ENCODE results near the gene FKBP14.

GRCh38 chr7:30032310-30033125 is 6.0 kb upstream of the FKBP14 start:
- TF ChIP-seq CTCF (IDR thresholded peaks at IDR 0.05) (no peak), POLR2A (IDR thresholded peaks at IDR 0.05) (no peak)

Data from right lobe of liver (tissue), 4 donors.